ENCODE data around the gene RASSF10.

The RASSF10 gene

DNA sequence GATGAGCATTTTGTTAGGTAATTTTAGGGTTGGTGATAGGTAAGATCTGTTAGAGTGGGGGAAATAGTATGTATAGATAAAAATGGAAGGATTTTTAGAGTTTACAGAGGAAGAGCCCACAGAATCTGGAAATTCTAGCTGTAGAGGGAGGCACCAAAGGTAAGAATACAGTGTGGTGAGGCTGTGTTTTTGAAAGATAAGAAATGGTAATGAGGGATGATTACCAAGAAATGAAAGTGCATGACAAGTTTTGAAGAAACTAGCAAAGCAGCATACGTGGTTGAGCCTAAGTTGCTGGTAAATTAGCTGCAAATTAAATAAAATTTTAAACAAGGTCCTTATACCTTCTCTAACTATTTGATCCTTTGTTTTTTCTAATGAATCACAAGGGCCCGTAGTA lies 14.6 kb upstream of the RASSF10 start:
- no peak for DNase-seq (ENCODE audit: low read depth in 2 of 2)

DNA sequence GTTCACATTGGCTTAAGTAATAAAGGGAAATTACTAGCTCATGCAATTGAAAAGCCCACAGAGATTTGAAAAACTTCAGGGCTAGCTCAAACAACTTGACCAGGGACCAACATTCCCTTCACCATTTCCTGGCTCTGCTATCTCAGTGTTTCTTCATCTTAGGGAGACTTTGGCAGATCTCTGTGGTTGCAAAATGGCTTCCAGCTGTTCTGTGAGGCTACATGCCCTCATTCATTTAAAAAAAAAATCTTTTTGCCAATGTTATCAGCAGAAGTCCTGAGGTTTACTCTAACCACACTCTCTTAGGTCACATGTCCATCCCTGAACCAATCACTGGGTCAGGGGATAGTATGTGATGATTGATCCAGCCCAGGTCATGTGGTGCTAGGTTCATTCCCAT lies 13.9 kb upstream of the RASSF10 start:
- no peak for DNase-seq (ENCODE audit: low read depth in 2 of 2)

DNA sequence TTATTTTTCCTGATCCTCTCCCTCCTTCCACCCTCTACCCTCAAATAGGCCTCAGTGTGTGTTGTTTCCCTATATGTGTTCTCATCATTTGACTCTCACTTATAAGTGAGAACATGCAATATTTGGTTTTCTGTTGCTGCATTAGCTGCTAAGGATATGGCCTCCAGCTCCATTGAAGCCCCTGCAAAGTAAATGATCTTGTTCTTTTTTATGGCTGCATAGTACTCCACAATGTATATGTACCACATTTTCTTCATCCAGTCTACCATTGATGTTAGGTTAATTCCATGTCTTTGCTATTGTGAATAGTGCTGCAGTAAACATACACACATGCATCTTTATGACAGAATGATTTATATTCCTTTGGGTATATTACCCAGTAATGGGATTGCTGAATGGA lies 13.3 kb upstream of the RASSF10 start:
- no peak for DNase-seq (ENCODE audit: low read depth in 2 of 2)

DNA sequence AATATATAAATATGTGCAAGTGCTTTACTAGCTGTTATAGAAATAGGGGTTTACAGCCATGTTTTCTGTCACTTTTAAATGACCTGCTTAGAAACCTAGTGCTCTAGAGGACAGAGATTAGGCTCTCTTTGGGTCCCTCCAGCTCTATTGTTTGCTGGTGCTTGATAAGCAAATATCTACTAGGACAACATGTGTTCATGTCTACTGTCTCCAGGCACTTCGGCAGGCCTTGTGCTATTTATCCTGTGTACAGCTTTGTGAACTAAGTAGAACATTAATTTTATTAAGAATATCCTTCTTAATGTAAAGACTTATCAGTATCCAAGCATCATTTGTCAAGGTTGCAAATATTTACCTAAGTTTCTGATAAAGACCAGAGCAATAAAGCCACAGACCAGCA lies 11.9 kb upstream of the RASSF10 start:
- no peak for DNase-seq (ENCODE audit: low read depth in 2 of 2)

DNA sequence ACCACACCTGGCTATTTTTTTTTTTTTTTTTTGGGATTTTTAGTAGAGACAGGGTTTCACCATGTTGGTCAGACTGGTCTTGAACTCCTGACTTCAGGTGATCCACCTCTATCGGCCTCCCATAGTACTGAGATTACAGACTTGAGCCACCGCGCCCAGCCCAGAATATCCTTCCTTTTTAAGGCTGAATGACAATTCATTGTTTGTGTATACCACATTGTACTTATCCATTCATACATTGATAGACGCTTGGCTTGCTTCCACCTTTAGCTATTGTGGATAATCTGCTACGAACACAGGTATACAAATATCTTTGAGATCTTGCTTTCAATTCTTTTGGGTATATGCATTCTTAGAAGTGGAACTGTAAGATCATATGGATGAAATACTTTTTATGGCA lies 10.8 kb upstream of the RASSF10 start:
- DNase-seq (ENCODE audit: low read depth in 2 of 2), result no peak

DNA sequence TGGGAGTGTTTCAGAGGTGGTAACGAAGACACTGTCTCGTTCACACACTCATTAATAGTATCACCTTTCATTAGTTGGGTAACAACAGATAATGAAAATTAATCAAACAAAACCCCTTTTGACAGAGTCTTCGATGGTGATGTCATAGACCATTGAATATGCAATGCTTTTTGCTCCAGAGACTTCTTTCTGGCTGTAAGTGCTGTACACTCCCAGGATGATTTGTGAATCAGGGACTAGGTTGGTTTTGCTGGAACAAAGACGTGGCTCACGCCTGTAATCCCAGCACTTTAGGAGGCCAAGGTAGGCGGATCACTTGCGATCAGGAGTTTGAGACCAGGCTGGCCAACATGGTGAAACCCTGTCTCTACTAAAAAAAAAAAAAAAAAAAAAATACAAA lies 9.5 kb upstream of the RASSF10 start:
- DNase-seq (ENCODE audit: low read depth in 2 of 2), result no peak

DNA sequence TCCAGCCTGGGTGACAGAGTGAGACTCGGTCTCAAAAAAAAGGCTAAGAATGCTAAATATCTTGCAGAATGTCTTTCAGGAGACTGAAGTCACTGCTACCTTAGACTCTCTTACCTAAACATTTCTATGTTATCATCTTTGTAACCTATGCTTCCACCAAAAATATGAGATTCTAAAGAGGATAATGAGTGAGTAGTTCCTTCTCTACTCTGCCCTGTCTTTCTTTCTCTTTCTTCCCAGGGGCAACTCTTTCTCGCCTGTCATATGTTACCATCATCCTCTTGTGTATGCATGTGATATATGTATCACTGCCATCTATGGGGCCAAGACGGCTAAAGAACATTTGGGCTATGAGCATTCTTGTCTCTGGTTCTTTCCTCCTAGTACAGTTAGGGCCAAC lies 9.0 kb upstream of the RASSF10 start:
- DNase-seq (ENCODE audit: low read depth in 2 of 2), result no peak

DNA sequence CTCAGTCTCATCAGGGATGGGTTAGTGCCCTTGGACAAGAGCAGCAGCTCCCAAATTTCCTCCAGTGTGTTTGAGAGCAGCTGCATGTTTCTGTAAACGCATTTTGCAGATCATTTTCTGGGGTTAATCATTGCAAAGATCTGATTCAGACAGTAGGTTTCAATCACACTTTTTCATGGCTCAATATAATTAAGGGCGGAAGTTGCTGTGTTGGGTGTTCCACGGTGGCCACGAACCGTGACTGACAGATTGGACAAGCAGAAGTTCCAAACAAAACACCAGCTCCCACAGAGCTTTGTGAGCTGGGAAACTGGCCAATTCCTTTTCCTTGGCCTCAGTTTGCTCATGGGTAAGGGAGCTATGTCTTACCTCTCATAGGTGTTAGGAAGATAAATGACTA lies 8.4 kb upstream of the RASSF10 start:
- no peak for DNase-seq (ENCODE audit: low read depth in 2 of 2)

DNA sequence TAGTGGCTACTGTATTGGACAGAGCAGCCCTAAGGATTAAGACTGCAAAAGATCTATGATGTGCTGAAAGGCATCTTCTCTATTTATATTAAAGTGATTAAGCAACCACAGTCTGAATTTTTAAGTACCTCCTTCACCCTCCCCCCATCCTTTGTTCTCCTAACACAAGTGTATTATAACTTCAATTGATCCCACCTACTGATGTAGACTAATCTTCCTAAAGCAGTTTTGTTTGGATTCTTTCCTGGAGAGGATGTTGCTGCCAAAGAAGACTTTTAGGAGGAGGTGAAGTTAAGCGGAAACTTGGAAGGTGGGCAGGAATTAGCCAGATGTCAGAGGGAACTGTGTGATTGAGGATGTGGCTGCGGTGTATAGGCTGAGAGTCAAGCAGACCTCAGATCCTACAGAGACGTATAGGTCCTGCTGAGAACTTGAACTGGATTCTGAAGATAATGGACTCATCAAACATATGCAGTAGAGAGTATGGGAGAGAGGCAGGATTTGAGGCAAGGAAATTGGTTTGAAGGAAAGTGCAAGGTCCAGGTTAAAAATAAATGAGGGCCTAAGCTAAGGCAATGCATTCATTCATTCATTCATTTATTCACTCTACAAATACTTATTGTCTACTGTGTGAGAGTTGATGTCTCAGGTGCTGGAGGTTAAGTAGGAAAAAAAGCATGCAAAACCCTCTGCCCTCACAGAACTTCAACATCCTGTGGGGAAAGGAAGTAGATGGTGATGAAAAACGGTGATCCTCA lies 5.2 kb upstream of the RASSF10 start:
- no peak for DNase-seq (ENCODE audit: low read depth in 2 of 2)

DNA sequence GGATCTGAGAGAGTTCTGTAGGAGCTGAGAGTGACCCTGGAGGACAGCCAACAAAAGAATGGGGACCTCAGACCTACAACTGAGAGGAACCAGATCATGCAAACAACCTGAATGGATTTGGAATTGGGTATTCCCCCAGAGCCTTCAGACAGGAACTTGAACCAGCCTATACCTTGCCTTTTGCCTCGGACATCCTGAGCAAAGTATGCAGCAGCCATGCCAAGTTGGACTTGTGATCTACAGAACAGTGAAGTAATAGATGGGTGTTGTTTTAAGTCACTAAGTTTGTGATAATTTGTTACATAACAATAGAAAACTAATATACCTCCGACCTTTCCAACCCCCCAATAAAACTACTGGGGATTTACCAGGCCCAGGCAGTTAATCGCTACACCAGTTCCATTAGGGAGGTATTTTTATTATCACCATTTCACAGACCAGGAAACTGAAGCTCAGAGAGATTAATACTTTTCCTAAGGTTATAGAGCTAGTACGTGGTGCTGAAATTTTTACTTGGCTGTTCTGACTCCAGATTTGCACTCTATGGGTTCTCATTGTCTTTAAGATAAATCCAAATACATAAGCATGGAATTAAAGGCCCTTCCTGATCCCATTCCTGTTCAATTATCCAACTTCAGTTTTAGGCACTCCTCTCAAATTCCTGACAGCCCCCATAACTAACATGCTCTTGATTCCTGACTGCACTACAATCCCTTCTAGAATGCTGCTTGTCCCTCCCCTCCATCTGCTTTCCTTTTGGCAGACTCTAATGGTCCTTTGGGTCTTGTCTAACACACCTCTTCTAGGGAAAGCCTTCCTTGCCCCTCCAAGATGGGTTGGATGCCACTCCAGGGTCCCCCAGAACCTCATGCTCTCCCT lies 1.7 kb upstream of the RASSF10 start:
- no peak for DNase-seq (ENCODE audit: low read depth in 2 of 2)

DNA sequence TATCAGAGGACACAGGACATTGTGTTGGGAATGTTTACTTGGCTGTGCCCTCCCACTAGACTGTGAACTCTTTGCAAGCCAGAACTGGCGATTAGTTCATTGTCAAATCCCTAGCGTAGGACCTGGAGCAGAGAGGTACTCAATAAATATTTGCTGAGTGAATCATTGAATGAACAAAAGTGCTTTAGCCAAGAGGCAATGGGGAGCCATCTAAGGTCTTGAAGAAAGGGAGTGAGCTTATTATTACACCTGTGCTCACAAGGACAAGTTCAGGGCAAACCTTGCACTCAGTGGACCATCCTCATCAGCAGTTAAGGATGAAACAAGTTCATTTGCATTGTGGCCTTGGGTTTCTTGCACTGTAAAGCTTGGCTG lies 1.1 kb upstream of the RASSF10 start:
- DNase-seq (ENCODE audit: low read depth in 2 of 2), result no peak

DNA sequence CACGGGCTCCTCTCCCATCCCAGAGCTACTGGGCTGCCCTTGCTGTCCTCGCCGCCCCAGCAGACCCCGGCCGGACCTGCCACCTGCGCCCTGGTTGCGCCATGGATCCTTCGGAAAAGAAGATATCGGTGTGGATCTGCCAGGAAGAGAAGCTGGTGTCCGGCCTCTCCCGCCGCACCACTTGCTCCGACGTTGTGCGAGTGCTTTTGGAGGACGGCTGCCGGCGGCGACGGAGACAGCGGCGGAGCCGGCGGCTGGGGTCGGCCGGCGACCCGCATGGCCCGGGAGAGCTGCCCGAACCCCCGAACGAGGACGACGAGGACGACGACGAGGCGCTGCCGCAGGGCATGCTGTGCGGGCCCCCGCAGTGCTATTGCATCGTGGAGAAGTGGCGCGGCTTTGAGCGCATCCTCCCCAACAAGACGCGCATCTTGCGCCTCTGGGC lies 382 bp downstream of the RASSF10 start:
- no peak for DNase-seq (ENCODE audit: low read depth in 2 of 2)

DNA sequence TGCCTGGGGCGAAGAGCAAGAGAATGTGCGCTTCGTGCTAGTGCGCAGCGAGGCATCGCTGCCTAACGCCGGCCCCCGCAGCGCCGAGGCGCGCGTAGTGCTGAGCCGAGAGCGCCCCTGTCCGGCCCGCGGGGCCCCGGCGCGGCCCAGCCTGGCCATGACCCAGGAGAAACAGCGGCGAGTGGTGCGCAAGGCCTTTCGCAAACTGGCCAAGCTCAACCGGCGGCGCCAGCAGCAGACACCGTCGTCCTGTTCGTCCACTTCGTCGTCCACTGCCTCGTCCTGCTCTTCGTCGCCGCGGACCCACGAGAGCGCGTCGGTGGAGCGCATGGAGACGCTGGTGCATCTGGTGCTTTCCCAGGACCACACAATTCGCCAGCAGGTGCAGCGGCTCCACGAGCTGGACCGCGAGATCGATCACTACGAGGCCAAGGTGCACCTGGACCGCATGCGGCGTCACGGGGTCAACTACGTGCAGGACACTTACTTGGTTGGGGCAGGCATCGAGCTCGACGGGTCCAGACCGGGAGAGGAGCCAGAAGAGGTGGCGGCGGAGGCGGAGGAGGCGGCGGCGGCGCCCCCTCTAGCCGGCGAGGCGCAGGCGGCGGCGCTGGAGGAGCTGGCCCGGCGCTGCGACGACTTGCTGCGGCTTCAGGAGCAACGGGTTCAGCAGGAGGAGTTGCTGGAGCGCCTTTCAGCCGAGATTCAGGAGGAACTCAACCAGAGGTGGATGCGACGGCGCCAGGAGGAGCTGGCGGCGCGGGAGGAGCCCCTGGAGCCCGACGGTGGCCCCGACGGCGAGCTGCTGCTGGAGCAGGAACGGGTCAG lies 1.0 kb downstream of the RASSF10 start:
- no peak for DNase-seq (ENCODE audit: low read depth in 2 of 2)

DNA sequence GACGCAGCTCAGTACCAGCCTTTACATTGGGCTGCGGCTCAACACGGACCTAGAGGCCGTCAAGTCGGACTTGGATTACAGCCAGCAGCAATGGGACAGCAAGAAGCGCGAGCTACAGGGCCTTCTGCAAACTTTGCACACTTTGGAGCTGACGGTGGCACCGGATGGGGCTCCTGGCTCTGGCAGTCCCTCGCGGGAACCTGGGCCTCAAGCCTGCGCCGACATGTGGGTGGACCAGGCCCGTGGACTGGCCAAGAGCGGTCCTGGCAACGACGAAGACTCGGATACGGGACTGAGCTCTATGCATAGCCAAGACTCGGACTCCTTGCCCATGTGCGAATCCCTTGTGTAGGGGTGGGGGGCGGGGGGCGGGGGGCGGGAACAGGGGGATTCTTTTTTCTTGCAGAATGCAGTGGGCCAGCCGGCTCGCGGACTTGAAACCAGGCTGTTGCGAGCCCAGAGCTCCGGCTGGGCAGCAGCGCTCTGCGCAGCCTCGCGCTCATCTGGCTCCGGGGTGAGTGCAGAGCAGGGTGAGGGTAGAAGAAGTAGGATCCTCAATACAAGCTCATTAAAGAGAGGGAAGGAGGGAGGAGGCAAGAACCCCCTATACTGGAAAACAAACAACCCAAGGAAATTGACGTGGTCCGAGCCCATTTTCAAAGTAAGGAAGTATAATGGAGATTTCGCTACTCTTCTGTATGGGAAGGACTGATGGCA lies 1.8 kb downstream of the RASSF10 start:
- DNase-seq (ENCODE audit: low read depth in 2 of 2), result no peak

DNA sequence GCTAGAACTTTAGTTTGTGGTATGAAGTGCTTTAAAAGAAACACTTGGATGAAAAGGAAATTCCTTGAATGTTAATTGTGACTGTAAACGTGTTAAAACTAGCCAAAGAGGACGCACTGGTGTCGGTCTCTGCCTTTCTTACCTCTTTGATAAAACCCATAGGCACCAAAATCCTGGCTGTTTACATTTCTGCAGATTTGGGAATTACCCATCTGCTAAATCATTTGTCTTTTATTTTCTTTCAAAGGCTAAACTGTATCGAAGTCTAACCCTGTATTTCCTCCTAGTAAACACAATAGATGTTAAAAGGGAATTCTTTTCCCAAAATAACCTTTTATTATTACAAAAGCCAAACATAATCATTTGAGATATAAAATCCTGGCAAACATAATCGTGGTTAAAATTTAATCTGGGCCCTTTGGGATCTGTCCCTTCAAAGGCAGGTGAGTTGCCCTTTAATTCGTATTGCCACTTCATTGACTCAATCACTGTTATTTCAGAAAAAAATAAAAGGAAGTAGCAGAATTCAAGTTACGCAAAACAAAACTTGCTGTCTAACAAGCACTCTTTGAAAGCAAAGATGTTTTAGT lies 2.4 kb downstream of the RASSF10 start:
- DNase-seq (ENCODE audit: low read depth in 2 of 2), result no peak

DNA sequence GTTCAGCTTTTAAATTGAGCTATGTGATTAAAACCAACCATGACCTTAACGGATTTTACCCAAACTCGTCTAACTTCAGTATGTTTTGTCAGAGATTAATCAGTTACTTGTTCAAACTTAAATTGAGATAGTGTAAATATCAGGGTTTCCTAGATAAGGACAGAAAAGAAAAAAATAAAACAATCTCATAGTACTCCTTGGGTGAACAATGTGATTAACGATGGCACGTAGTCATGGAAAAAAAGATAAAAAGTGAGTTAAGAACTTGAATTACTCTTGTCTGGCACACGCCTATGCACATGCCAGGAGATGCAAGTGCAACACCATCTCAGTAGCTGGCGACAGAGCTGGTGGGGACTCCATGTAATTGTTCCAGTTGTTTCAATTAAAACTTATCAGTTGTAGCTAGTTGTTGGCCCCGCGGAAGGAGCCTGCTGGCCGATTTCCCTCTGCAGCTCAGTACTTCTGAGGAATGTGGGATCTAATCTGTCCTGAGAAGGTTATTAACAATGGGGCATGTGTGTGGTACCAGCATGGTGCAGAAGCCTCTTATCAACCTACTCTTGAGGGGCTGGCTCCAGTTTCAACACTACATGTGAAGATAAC lies 3.0 kb downstream of the RASSF10 start:
- no peak for DNase-seq (ENCODE audit: low read depth in 2 of 2)

DNA sequence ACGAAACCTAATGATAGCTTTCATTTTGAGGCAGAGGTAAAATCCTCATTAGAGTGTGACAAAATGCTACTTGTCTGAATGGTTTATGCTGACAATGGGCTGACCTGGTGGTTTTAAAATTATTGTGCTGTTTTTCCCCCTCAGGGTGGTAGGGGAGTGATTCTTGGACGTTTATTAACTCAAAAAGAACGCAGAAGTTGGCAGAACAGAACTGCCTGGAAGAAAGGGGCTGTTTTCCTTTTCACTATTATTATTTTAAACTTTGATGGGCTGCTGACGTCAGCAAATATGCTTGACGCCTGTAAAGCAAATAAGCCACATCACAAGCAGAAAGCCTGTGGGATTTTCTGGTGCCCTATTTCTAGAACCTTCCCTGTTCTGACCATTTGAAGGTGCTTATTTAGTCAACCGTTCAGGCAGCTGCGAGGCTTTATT lies 4.0 kb downstream of the RASSF10 start:
- DNase-seq (ENCODE audit: low read depth in 2 of 2), result no peak

DNA sequence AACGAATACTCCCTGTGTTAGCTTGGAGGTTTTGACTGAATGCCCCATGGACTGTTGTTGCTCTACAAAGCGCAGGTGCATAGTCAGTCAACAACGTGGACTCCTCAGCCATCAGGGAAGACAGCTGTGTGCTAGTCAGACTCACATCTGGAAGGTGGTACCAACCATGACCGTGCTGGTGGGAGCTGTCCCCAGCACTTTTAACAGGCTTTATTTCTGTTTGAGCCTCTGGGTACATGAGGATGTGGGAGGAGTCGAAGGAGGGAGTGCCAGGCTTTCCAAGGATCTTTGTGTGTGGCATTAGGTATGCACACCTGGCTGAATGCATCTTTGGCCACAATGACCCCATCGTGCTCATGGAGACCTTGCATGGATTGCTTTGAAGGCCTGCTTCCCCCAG lies 6.6 kb downstream of the RASSF10 start:
- no peak for DNase-seq (ENCODE audit: low read depth in 2 of 2)

DNA sequence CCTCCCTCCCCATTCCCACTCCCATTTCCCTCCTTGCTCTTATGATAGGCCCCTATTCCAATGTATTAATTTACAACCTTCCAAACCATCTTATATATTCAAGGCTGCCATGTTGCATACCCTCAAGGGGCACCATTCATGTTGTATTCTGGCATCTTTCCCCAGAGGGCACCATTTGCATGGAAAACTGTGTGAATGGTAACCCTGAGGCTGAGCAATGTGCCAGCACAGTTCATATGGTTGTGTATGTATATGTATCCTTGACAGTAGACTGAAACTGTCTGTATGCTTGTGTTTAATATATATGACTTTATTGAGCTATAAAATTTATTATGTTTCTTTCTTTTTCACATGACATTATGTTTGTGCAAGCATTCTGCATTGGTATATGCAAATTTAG lies 7.3 kb downstream of the RASSF10 start:
- DNase-seq (ENCODE audit: low read depth in 2 of 2), result no peak

DNA sequence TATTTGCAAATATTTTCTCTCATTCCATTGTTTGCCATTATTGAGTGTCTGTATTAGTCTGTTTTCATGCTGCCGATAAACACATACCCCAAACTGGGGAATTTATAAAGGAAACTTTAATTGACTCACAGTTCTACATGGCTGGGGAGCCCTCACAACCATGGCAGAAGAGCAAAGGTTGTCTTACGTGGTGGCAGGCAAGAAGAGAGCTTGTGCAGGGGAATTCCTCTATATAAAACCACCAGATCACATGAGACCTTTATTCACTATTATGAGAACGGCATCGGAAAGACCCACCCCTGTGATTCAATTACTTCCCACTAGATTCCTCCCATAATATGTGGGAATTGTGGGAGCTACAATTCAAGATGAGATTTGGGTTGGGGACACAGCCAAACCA lies 10.2 kb downstream of the RASSF10 start:
- no peak for DNase-seq (ENCODE audit: low read depth in 2 of 2)

DNA sequence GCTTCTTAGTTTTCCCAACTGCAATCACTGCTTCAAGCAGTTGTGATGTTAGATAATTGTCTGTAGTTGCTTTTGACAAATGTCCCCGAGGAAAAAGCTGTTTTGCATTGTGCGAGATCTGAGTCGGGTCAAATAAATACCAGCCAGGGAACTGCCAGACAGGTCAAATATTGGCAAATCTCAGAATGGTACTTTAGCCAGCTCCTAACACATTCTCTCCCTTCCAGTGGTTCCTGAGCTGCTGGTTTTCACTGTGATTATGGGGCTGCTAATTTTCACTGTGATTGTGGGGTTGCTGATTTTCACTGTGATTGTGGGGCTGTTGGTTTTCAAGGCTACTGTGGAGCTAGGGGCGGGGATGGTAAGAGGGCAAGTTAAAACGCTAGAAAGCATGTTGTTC lies 14.3 kb downstream of the RASSF10 start:
- no peak for DNase-seq (ENCODE audit: low read depth in 2 of 2)
